Nephron progenitor cell (in vitro differentiated cells): ENCODE measurements around the gene ITFG1.
"Not testable (repeated sequence)": the region's sequence is repeated elsewhere in the genome, so short reads cannot be mapped to it uniquely, and the experiment has no call there.

Experiments used
- DNase-seq: peaks from one replicate; pipeline ENCODE4 v3.0.0; 2021
- H3K27ac Mint-ChIP-seq: 2 replicates; pipeline ENCODE4 v1.8.0; 2021; ENCODE audit warnings: mild to moderate bottlenecking, moderate library complexity, mixed read lengths
- H3K27me3 Mint-ChIP-seq: 2 replicates; pipeline ENCODE4 v1.8.0; 2021; ENCODE audit warnings: mild to moderate bottlenecking, low read depth, mixed read lengths; ENCODE audit not compliant: poor library complexity
- H3K36me3 Mint-ChIP-seq: 2 replicates; pipeline ENCODE4 v1.8.0; 2021; ENCODE audit warnings: low read depth, mixed read lengths
- H3K4me1 Mint-ChIP-seq: 2 replicates; pipeline ENCODE4 v1.8.0; 2021; ENCODE audit warnings: mixed read lengths
- H3K4me3 Mint-ChIP-seq: 2 replicates; pipeline ENCODE4 v1.8.0; 2021; ENCODE audit warnings: mild to moderate bottlenecking, moderate library complexity, mixed read lengths
- H3K9me3 Mint-ChIP-seq: 2 replicates; pipeline ENCODE4 v1.8.0; 2021; ENCODE audit warnings: mild to moderate bottlenecking, moderate library complexity, mixed read lengths
- TF ChIP-seq, protein P1 (sequence below): fragments of 200-600 bp; sonication (generic); IDR thresholded peaks from 2 replicates; pipeline ENCODE4 v1.5.0; 2021; ENCODE audit warnings: antibody characterized with exemption

Gene ITFG1

GRCh38 chr16:47213761-47214440 lies 247.0 kb downstream of the ITFG1 start:
- TF ChIP-seq, protein P1, sequence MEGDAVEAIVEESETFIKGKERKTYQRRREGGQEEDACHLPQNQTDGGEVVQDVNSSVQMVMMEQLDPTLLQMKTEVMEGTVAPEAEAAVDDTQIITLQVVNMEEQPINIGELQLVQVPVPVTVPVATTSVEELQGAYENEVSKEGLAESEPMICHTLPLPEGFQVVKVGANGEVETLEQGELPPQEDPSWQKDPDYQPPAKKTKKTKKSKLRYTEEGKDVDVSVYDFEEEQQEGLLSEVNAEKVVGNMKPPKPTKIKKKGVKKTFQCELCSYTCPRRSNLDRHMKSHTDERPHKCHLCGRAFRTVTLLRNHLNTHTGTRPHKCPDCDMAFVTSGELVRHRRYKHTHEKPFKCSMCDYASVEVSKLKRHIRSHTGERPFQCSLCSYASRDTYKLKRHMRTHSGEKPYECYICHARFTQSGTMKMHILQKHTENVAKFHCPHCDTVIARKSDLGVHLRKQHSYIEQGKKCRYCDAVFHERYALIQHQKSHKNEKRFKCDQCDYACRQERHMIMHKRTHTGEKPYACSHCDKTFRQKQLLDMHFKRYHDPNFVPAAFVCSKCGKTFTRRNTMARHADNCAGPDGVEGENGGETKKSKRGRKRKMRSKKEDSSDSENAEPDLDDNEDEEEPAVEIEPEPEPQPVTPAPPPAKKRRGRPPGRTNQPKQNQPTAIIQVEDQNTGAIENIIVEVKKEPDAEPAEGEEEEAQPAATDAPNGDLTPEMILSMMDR, result no peak
- H3K4me3 Mint-ChIP-seq, result no peak overlapping the region

DNA sequence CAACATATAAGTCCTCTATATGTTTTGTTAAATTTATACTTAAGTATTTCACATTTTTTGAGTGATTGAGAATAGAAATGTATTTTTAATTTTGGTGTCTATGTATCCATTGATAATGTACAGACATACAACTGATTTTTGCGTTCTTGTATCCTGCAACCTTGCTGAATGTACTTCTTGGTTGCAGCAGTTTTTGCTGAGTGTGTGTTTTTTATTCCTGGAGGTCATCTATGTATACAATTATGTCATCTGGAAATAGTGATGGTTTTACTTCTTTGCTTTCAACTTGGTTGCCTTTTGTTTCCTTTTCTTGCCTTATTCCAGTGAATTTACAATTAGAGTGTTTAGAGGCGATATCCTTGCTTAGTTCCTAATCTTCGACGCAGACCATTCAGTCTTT lies 249.6 kb downstream of the ITFG1 start:
- H3K27ac Mint-ChIP-seq, result no peak overlapping the region
- peaks cover 17% of the 10 kb centered on the region for H3K36me3 Mint-ChIP-seq
- H3K9me3 Mint-ChIP-seq, result no peaks in the 10 kb centered on the region

More at GRCh38 chr16:47213761-47214440, 247.0 kb downstream of the ITFG1 start:
- DNase-seq, result no peak
- H3K27me3 Mint-ChIP-seq, result no peaks in the 10 kb centered on the region
- no peaks in the 10 kb centered on the region for H3K9me3 Mint-ChIP-seq
- H3K36me3 Mint-ChIP-seq, result peaks cover 31% of the 10 kb centered on the region
- H3K27ac Mint-ChIP-seq, result no peak overlapping the region
- H3K4me1 Mint-ChIP-seq, result no peaks in the 10 kb centered on the region

DNA sequence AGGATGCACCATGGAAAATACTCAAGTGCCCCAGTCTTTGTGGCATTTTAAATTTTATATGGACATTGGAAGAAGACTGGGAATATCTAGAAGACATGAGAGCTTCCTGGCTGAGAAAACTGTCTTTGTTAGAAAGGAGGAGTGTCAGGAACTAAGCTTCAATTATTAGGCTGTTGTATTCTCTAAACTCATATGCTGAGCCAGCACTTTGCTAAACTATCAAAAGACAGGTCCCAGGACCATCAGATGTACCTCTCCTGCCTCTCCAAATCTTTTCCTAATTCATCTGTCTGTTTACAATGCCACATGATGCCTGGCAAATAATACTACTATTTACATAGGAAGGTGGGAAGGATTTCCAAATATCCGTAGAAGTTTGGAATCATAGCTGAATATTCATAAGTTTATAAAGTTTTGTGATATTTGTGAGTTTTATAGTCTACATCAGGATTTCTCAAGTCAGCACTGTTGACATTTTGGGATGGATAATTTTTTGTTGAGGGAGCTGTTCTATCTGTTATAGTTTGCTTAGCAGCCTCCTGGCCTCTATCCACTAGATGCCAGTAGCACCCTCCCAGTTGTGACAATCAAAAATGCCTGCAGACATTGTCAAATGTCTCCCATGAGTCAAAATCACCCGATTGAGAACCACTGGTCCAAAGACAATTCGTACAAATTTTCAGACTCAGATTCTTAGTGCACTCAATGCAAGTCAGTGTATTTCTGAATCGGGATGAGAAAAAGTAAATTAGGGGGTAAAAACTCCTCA lies 255.9 kb downstream of the ITFG1 start:
- TF ChIP-seq, protein P1, result no peak
- H3K27me3 Mint-ChIP-seq, result peaks cover 3% of the 10 kb centered on the region
- no peak overlapping the region for H3K4me3 Mint-ChIP-seq
- H3K9me3 Mint-ChIP-seq, result no peaks in the 10 kb centered on the region
- no peaks in the 10 kb centered on the region for H3K4me1 Mint-ChIP-seq
- peaks cover 9% of the 10 kb centered on the region for H3K36me3 Mint-ChIP-seq
- H3K27ac Mint-ChIP-seq, result no peak overlapping the region
- no peak for DNase-seq

More for the DNA sequence above, 249.6 kb downstream of the ITFG1 start:
- no peak overlapping the region for H3K4me3 Mint-ChIP-seq
- TF ChIP-seq, protein P1, result no peak
- peaks cover 3% of the 10 kb centered on the region for H3K27me3 Mint-ChIP-seq
- DNase-seq, result no peak
- no peaks in the 10 kb centered on the region for H3K4me1 Mint-ChIP-seq

DNA sequence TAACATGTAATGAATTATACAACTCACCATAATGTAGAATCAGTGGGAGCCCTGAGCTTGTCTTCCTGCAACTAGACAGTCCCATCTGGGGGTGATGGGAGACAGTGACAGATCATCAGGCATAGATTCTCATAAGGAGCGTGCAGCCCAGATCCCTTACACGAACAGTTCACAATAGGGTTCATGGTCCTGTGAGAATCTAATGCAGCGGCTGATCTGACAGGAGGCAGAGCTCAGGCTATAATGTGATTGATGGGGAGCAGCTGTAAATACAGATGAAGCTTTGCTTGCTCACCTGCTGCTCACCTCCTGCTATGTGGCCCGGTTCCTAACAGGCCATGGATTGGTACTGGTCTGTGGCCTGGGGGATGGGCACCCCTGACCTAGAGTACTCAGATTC lies 257.4 kb downstream of the ITFG1 start:
- not testable (repeated sequence) for H3K4me3 Mint-ChIP-seq, H3K27me3 Mint-ChIP-seq, DNase-seq, H3K9me3 Mint-ChIP-seq, H3K4me1 Mint-ChIP-seq
- peak overlapping the region; percentile 8 for H3K27ac Mint-ChIP-seq
- H3K36me3 Mint-ChIP-seq, result peaks cover 13% of the 10 kb centered on the region

DNA sequence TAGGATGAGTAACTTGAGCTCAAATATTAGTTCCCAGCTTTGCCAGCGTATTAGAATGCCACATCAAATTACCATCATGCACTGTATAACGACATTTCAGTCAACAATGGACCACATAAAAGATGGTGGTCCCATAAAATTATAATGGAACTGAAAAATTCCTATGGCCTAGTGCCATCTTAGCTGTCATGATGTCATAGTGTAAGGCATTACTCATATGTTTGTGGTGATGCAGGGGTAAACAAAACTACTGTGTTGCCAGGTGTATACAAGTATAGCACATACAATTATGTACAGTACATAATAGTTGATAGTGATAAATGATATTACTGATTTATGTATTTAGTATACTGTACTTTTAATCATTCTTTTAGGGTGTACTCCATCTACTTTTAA lies 262.7 kb downstream of the ITFG1 start:
- H3K36me3 Mint-ChIP-seq, result peaks cover 13% of the 10 kb centered on the region
- H3K27me3 Mint-ChIP-seq, result no peaks in the 10 kb centered on the region
- no peak overlapping the region for H3K27ac Mint-ChIP-seq
- H3K9me3 Mint-ChIP-seq, result no peaks in the 10 kb centered on the region
- H3K4me3 Mint-ChIP-seq, result no peak overlapping the region
- no peak for DNase-seq
- H3K4me1 Mint-ChIP-seq, result no peaks in the 10 kb centered on the region
- TF ChIP-seq, protein P1, result no peak

DNA sequence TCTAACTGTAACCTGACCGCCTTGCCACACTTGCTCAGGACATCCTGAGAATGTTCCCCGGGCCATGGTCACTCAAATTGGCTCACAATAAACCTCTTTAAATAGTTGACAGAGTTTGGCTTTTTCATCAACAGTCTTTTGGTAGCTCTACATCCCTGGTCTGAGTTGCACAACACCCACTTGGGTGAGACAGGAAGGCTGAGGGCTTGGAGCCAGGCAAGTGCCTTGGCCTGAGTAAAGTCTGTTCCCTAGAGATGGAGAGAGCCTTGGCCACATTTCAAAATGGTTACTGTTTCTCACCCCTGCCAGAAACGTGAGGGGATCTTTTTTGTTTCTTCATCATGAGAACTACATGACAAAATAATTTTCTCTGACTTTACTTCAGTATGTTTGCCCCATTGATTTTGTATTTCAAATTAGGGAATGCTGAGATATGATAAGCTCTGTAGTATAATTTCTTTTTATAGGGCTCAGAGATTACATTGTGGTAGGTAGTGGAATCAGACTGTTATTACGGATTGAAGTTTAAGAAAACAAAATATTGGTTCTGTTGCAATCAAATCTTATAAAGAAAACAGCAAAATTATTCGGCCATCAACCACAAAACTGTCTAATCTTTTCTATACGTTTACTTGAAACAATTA lies 263.2 kb downstream of the ITFG1 start:
- DNase-seq, result no peak
- Mint-ChIP-seq H3K4me1 (peaks cover 4% of the 10 kb centered on the region), H3K4me3 (no peak overlapping the region), H3K27ac (no peak overlapping the region), H3K36me3 (peaks cover 17% of the 10 kb centered on the region), H3K9me3 (no peaks in the 10 kb centered on the region), H3K27me3 (no peaks in the 10 kb centered on the region)
- TF ChIP-seq, protein P1, result no peak
